GM18867 (cell line): ENCODE data around the gene METRNL.

Source experiments
- ATAC-seq: cut with Tn5 transposase; IDR thresholded peaks from one replicate; pipeline ENCODE4 v1.9.1; 2021; ENCODE audit warnings: mild to moderate bottlenecking, moderate library complexity; ENCODE audit not compliant: unreplicated experiment

The METRNL gene

GRCh38 chr17:83089328-83090132 lies 10.1 kb downstream of the METRNL start:
- no peak for ATAC-seq

GRCh38 chr17:83090444-83091256 lies 11.2 kb downstream of the METRNL start:
- ATAC-seq = no peak

GRCh38 chr17:83091257-83092141 lies 12.1 kb downstream of the METRNL start:
- no peak for ATAC-seq

GRCh38 chr17:83092186-83092585 lies 12.8 kb downstream of the METRNL start:
- no peak for ATAC-seq

GRCh38 chr17:83092931-83093330 lies 13.5 kb downstream of the METRNL start:
- no peak for ATAC-seq

GRCh38 chr17:83093506-83093905 lies 14.1 kb downstream of the METRNL start:
- ATAC-seq = no peak

- no peak for ATAC-seq
Observed at GRCh38 chr17:83094291-83094690, 14.9 kb downstream of the METRNL start.

GRCh38 chr17:83095016-83095415 lies 15.6 kb downstream of the METRNL start:
- ATAC-seq = no peak

GRCh38 chr17:83096401-83097224 lies 17.2 kb downstream of the METRNL start:
- ATAC-seq = no peak

- ATAC-seq = no peak
Observed at GRCh38 chr17:83097831-83098230, 18.4 kb downstream of the METRNL start.

GRCh38 chr17:83098241-83099085 lies 19.1 kb downstream of the METRNL start:
- ATAC-seq = no peak

- no peak for ATAC-seq
Observed at GRCh38 chr17:83099086-83099555, 19.7 kb downstream of the METRNL start.

GRCh38 chr17:83099570-83100181 lies 20.3 kb downstream of the METRNL start:
- ATAC-seq = no peak

GRCh38 chr17:83100220-83100852 lies 20.9 kb downstream of the METRNL start:
- ATAC-seq = no peak

- no peak for ATAC-seq
Observed at GRCh38 chr17:83100853-83101391, 21.5 kb downstream of the METRNL start.

- ATAC-seq = no peak
Observed at GRCh38 chr17:83101805-83102480, 22.5 kb downstream of the METRNL start.

GRCh38 chr17:83103200-83103942 lies 24.0 kb downstream of the METRNL start:
- ATAC-seq = no peak
